A172 (cell line): Measurements from ENCODE around the gene SLC66A1. TPM values are rescaled to one million over a fixed set of nuclear protein-coding genes. Genes with fewer than 3 reads are reported as not detected.
"Not testable (repeated sequence)": the region's sequence is repeated elsewhere in the genome, so short reads cannot be mapped to it uniquely, and the experiment has no call there.

Source experiments
- DNase-seq: peaks from one replicate; pipeline ENCODE4 v3.0.0-alpha.2; 2015; ENCODE audit warnings: low spot score
- total RNA-seq: library from RNA; depleted of rRNA; stranded (reverse); fragments of >200 nt; shearing (Covaris generic); gene quantifications from 2 replicates; pipeline ENCODE4 v1.2.3, GENCODE V29; 2014

Gene SLC66A1
- total RNA-seq, 1 experiment from 2014 or later: 18.3 TPM

GRCh38 chr1:19304081-19304480, 8.0 kb upstream of the SLC66A1 start:
- DNase-seq: not testable (repeated sequence)

GRCh38 chr1:19305880-19306279, 6.2 kb upstream of the SLC66A1 start:
- no peak for DNase-seq

- DNase-seq: no peak
Measured at GRCh38 chr1:19306941-19307340, 5.2 kb upstream of the SLC66A1 start.

GRCh38 chr1:19307794-19308508, 4.2 kb upstream of the SLC66A1 start:
- no peak for DNase-seq

GRCh38 chr1:19308509-19308907, 3.6 kb upstream of the SLC66A1 start:
- DNase-seq: no peak

GRCh38 chr1:19309123-19309813, 2.9 kb upstream of the SLC66A1 start:
- DNase-seq: peak; percentile 22

GRCh38 chr1:19310061-19310460, 2.1 kb upstream of the SLC66A1 start:
- DNase-seq: no peak

GRCh38 chr1:19310720-19311502, 1.2 kb upstream of the SLC66A1 start:
- no peak for DNase-seq

- DNase-seq: no peak
Measured at GRCh38 chr1:19311503-19311930, 609 bp upstream of the SLC66A1 start.

- no peak for DNase-seq
Measured at GRCh38 chr1:19312782-19313635, 883 bp downstream of the SLC66A1 start.

GRCh38 chr1:19313636-19313959, 1.5 kb downstream of the SLC66A1 start:
- no peak for DNase-seq

- no peak for DNase-seq
Measured at GRCh38 chr1:19313961-19314882, 2.1 kb downstream of the SLC66A1 start.

GRCh38 chr1:19315378-19316198, 3.5 kb downstream of the SLC66A1 start:
- peak; percentile 29 for DNase-seq

- no peak for DNase-seq
Measured at GRCh38 chr1:19317126-19317910, 5.2 kb downstream of the SLC66A1 start.

GRCh38 chr1:19319196-19319595, 7.1 kb downstream of the SLC66A1 start:
- no peak for DNase-seq

GRCh38 chr1:19321071-19321470, 8.9 kb downstream of the SLC66A1 start:
- no peak for DNase-seq

GRCh38 chr1:19322481-19322880, 10.4 kb downstream of the SLC66A1 start:
- no peak for DNase-seq

- DNase-seq: no peak
Measured at GRCh38 chr1:19323987-19324664, 12.0 kb downstream of the SLC66A1 start.

GRCh38 chr1:19324665-19324990, 12.5 kb downstream of the SLC66A1 start:
- no peak for DNase-seq
